ENCODE results near the gene CREG2. TPM values are rescaled to one million over a fixed set of nuclear protein-coding genes. Genes with fewer than 3 reads are reported as not detected.

The CREG2 gene
- total RNA-seq, 1 experiment from 2014 or later = 0.21 TPM

GRCh38 chr2:101300836-101301235, 86.5 kb downstream of the CREG2 start:
- in situ Hi-C loops (cut with HindIII; ENCODE audit: low pct_unique_long_range_greater_than_20kb, low sequenced_read_pairs) (no loop called here), intact Hi-C loops (cut with micrococcal nuclease; ENCODE audit: unreplicated experiment) (no loop called here)
- no peak for TF ChIP-seq TCF7L2 (IDR thresholded peaks at IDR 0.05; ENCODE audit: low read depth, low read length)
- no peak for TF ChIP-seq SIN3A (IDR thresholded peaks at IDR 0.05; ENCODE audit: borderline replicate concordance, insufficient read depth, low read depth, low read length)
- TF ChIP-seq, protein P1, sequence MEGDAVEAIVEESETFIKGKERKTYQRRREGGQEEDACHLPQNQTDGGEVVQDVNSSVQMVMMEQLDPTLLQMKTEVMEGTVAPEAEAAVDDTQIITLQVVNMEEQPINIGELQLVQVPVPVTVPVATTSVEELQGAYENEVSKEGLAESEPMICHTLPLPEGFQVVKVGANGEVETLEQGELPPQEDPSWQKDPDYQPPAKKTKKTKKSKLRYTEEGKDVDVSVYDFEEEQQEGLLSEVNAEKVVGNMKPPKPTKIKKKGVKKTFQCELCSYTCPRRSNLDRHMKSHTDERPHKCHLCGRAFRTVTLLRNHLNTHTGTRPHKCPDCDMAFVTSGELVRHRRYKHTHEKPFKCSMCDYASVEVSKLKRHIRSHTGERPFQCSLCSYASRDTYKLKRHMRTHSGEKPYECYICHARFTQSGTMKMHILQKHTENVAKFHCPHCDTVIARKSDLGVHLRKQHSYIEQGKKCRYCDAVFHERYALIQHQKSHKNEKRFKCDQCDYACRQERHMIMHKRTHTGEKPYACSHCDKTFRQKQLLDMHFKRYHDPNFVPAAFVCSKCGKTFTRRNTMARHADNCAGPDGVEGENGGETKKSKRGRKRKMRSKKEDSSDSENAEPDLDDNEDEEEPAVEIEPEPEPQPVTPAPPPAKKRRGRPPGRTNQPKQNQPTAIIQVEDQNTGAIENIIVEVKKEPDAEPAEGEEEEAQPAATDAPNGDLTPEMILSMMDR (IDR thresholded peaks at IDR 0.05) = no peak
- TF ChIP-seq, protein P2, sequence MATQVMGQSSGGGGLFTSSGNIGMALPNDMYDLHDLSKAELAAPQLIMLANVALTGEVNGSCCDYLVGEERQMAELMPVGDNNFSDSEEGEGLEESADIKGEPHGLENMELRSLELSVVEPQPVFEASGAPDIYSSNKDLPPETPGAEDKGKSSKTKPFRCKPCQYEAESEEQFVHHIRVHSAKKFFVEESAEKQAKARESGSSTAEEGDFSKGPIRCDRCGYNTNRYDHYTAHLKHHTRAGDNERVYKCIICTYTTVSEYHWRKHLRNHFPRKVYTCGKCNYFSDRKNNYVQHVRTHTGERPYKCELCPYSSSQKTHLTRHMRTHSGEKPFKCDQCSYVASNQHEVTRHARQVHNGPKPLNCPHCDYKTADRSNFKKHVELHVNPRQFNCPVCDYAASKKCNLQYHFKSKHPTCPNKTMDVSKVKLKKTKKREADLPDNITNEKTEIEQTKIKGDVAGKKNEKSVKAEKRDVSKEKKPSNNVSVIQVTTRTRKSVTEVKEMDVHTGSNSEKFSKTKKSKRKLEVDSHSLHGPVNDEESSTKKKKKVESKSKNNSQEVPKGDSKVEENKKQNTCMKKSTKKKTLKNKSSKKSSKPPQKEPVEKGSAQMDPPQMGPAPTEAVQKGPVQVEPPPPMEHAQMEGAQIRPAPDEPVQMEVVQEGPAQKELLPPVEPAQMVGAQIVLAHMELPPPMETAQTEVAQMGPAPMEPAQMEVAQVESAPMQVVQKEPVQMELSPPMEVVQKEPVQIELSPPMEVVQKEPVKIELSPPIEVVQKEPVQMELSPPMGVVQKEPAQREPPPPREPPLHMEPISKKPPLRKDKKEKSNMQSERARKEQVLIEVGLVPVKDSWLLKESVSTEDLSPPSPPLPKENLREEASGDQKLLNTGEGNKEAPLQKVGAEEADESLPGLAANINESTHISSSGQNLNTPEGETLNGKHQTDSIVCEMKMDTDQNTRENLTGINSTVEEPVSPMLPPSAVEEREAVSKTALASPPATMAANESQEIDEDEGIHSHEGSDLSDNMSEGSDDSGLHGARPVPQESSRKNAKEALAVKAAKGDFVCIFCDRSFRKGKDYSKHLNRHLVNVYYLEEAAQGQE (IDR thresholded peaks at IDR 0.05; ENCODE audit: insufficient read depth in 1 of 2, low read depth in 2 of 2, low read length in 1 of 2) = no peak
- TF ChIP-seq POLR2AphosphoS5 (IDR thresholded peaks at IDR 0.05; ENCODE audit: low read depth, low read length) = no peak
- POLR2A ChIA-PET = no interaction called here
- Histone ChIP-seq H3K36me3 (ENCODE audit: control insufficient read depth, insufficient read depth, low read length) (no peaks in the 10 kb centered on the region), H3K4me3 (ENCODE audit: low read depth in 2 of 2, low read length in 2 of 2) (no peak overlapping the region), H3K27ac (ENCODE audit: low read length) (no peak overlapping the region), H3K9me3 (ENCODE audit: control insufficient read depth, insufficient read depth, low read depth, low read length) (no peaks in the 10 kb centered on the region), H3K4me1 (ENCODE audit: control insufficient read depth, insufficient read depth, low read length) (peaks cover 8% of the 10 kb centered on the region), H3K27me3 (ENCODE audit: control insufficient read depth, insufficient read depth, low read length) (no peaks in the 10 kb centered on the region)
- DNase-seq (ENCODE audit: low read depth, low spot score) (no peak), ATAC-seq (no peak)
- BruUV-seq (replicated peaks) = no TSS peak
- CTCF ChIA-PET = no interaction called here

DNA sequence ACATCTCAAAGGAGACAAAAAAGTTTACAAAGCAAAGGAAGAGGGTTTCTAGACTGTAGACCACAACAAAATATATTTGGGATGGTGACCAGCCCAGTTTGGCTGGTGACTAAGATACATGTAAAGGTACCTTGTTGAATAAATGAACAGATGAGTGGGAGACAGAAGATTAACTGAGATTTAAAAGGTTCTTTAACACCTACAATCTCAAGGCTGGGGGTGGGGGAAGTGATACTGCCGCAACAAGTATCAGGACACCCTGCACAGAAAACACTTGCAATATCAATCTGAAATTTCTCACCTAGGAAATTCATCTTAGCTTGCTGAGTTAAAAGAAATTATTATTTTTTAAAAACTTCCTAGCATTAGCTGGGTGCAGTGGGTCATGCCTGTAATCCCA, 87.1 kb downstream of the CREG2 start:
- in situ Hi-C loops (cut with HindIII; ENCODE audit: low pct_unique_long_range_greater_than_20kb, low sequenced_read_pairs) (no loop called here), intact Hi-C loops (cut with micrococcal nuclease; ENCODE audit: unreplicated experiment) (no loop called here)
- DNase-seq (ENCODE audit: low read depth, low spot score) (no peak), ATAC-seq (no peak)
- Histone ChIP-seq H3K9me3 (ENCODE audit: control insufficient read depth, insufficient read depth, low read depth, low read length) (no peaks in the 10 kb centered on the region), H3K36me3 (ENCODE audit: control insufficient read depth, insufficient read depth, low read length) (no peaks in the 10 kb centered on the region), H3K27me3 (ENCODE audit: control insufficient read depth, insufficient read depth, low read length) (no peaks in the 10 kb centered on the region), H3K4me3 (ENCODE audit: low read depth in 2 of 2, low read length in 2 of 2) (no peak overlapping the region), H3K27ac (ENCODE audit: low read length) (no peak overlapping the region), H3K4me1 (ENCODE audit: control insufficient read depth, insufficient read depth, low read length) (peaks cover 2% of the 10 kb centered on the region)
- ChIA-PET CTCF (interaction anchor here (0.6 kb wide), 1 partner anchor 82 kb away, joined by 9 read pairs; no protein-coding TSS in a partner anchor), POLR2A (no interaction called here)
- BruUV-seq (replicated peaks) = no TSS peak
- TF ChIP-seq, protein P1 (IDR thresholded peaks at IDR 0.05) = no peak
- no peak for TF ChIP-seq TCF7L2 (IDR thresholded peaks at IDR 0.05; ENCODE audit: low read depth, low read length)
- TF ChIP-seq, protein P2 (IDR thresholded peaks at IDR 0.05; ENCODE audit: insufficient read depth in 1 of 2, low read depth in 2 of 2, low read length in 1 of 2) = no peak
- TF ChIP-seq POLR2AphosphoS5 (IDR thresholded peaks at IDR 0.05; ENCODE audit: low read depth, low read length) = no peak
- TF ChIP-seq SIN3A (IDR thresholded peaks at IDR 0.05; ENCODE audit: borderline replicate concordance, insufficient read depth, low read depth, low read length) = no peak
